HEK293 (cell line): ENCODE data around the gene GAK.

Source experiments
- CTCF ChIP-seq: fragments of 450-650 bp; formaldehyde crosslinking; IDR thresholded peaks from 2 replicates; pipeline ENCODE4 v1.5.1; 2016; ENCODE audit warnings: missing biosample characterization, missing genetic modification characterization
- REST ChIP-seq: fragments of 450-650 bp; formaldehyde crosslinking; IDR thresholded peaks from 2 replicates; pipeline ENCODE4 v1.5.1; 2016; ENCODE audit warnings: missing biosample characterization, missing genetic modification characterization
- SP2 ChIP-seq: fragments of 450-650 bp; formaldehyde crosslinking; IDR thresholded peaks from 2 replicates; pipeline ENCODE4 v1.5.1; 2016; ENCODE audit warnings: missing biosample characterization, missing genetic modification characterization
- ZNF133 ChIP-seq: fragments of 450-650 bp; formaldehyde crosslinking; IDR thresholded peaks from 2 replicates; pipeline ENCODE4 v1.5.1; 2016; ENCODE audit warnings: missing biosample characterization, missing genetic modification characterization
- ZNF311 ChIP-seq: fragments of 450-650 bp; formaldehyde crosslinking; IDR thresholded peaks from 2 replicates; pipeline ENCODE4 v1.5.1; 2017; ENCODE audit warnings: missing biosample characterization, missing genetic modification characterization, borderline replicate concordance
- ZNF518A ChIP-seq: fragments of 450-650 bp; formaldehyde crosslinking; conservative IDR thresholded peaks from 2 replicates; pipeline ENCODE4 v1.5.1; 2016; ENCODE audit warnings: low read depth, missing biosample characterization, missing genetic modification characterization
- ZNF530 ChIP-seq: fragments of 450-650 bp; formaldehyde crosslinking; IDR thresholded peaks from 2 replicates; pipeline ENCODE4 v1.5.1; 2016; ENCODE audit warnings: low read depth, missing biosample characterization, missing genetic modification characterization
- ZNF580 ChIP-seq: fragments of 450-650 bp; formaldehyde crosslinking; IDR thresholded peaks from 2 replicates; pipeline ENCODE4 v1.5.1; 2016; ENCODE audit warnings: missing biosample characterization, missing genetic modification characterization
- ZSCAN18 ChIP-seq: fragments of 450-650 bp; formaldehyde crosslinking; IDR thresholded peaks from 2 replicates; pipeline ENCODE4 v1.5.1; 2016; ENCODE audit warnings: missing biosample characterization, missing genetic modification characterization

GRCh38 chr4:870951-871350 is 61.2 kb downstream of the GAK start:
- TF ChIP-seq ZNF580 (tag by site-specific recombination) (no peak), ZNF311 (tag by site-specific recombination) (no peak), CTCF (tag by site-specific recombination) (no peak), ZNF530 (tag by site-specific recombination) (no peak), REST (tag by site-specific recombination) (no peak), ZNF518A (tag by site-specific recombination) (no peak), ZNF133 (tag by site-specific recombination) (no peak), ZSCAN18 (no peak), SP2 (tag by site-specific recombination) (no peak)
